Stimulated activated CD4-positive, alpha-beta T cell treated with anti-CD3 and anti-CD28 coated beads, Interleukin-2, amount 100 ng/mL, for 4 hours (primary cell): ENCODE data around the gene SLC13A5.
A peak's percentile ranks its signal among the peaks of the same experiment; 100 is the strongest.
"Not testable (repeated sequence)": the region's sequence is repeated elsewhere in the genome, so short reads cannot be mapped to it uniquely, and the experiment has no call there.

ENCODE experiments used
- DNase-seq: peaks from one replicate; pipeline ENCODE4 v3.0.0-alpha.2; 2020; ENCODE audit warnings: low read depth

SLC13A5 gene

GRCh38 chr17:6713130-6713917 lies at the start of gene SLC13A5:
TSS of gene SLC13A5 (minus strand) at chr17:6713369. CDS start at chr17:6713333, 36 bp downstream.
- DNase-seq, result no peak

GRCh38 chr17:6761779-6762178 lies 48.6 kb upstream of the SLC13A5 start:
- no peak for DNase-seq

DNA sequence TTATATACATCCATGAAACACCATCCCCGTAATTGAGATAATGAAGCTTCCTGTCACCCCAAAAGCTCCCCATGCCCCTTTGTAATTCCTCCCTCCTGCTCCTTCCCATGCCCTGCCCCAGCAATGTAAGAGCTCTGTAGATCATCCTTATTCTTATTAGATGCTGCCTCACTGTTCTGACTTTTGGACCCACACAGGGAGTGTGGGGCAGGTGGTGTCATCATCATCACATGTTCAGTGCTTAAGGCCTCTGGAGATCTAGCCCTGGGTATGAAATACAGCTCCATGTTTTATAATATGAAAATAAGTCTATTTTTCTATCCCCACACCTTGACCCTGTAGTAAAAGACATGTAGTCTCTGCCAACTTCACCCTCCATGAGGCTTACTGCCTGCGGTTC lies 44.6 kb upstream of the SLC13A5 start:
- no peak for DNase-seq

GRCh38 chr17:6756425-6757031 lies 43.4 kb upstream of the SLC13A5 start:
- DNase-seq, result no peak

- DNase-seq, result peak; percentile 65
These were observed 42.6 kb upstream of the SLC13A5 start, which contains the start of gene XAF1 for GRCh38 chr17:6755731-6756184. TSS of gene XAF1 (plus strand) at chr17:6756046. CDS start at chr17:6756079, 33 bp downstream.

- DNase-seq, result no peak
These were observed 42.1 kb upstream of the SLC13A5 start for GRCh38 chr17:6755281-6755680.

- DNase-seq, result no peak
These were observed 40.4 kb upstream of the SLC13A5 start for GRCh38 chr17:6753546-6753945.

DNA sequence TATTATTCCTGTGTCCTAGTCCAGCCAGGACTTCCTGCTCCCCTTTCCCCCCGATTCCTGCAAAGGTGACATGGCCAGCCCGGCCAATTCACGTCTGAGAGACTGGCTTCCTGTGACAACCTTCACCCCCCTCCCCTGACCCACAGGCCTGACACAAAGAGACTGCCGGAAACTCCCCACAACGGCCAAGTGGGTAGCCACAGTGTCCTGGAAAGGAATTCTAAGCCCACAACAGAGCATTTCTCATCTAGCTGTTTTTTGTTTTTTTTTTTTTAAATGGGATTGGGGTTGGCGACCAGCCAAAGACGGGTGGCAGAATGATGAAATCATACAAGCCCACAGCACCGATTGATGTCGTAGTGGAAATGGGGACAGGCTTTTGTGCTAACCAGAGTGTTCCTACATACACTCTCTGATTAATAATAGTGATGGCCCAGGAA lies 39.9 kb upstream of the SLC13A5 start:
- peak; percentile 64 for DNase-seq

GRCh38 chr17:6752068-6752909 lies 39.1 kb upstream of the SLC13A5 start:
- no peak for DNase-seq

- no peak for DNase-seq
These were observed 36.4 kb upstream of the SLC13A5 start for GRCh38 chr17:6749519-6749918.

DNA sequence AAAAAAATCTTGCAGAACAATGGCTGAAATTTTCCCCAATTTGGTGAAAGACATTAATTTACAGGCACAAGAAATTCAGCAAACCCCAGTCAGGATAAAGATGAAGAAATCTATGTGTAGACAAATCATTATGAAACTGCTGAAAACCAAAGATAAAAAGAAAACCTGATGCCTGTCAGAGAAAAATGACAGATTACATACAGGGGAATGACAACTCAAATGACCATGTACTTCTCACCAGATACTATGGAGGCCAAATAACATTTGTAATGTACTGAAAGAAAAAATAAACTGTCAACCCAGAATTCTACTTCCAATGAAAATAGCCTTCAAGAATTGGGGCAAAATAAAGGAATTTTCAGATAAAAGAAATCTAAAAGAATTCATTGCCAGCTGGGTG lies 35.4 kb upstream of the SLC13A5 start:
- no peak for DNase-seq

DNA sequence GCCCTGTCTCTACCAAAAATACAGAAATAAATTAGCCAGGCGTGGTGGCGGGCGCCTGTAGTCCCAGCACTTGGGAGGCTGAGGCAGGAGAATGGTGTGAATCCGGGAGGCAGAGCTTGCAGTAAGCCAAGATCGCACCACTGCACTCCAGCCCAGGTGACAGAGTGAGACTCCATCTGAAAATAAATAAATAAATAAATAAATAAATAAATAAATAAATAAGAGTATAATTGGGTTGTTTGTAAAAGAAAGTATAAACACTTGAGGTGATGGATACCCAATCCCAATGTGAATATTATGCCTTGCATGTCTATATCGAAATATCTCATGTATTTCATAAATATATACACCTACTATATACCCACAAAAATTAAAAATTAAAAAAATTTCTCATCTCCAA lies 33.5 kb upstream of the SLC13A5 start:
- DNase-seq, result not testable (repeated sequence)

- DNase-seq, result no peak
These were observed 16.4 kb upstream of the SLC13A5 start for GRCh38 chr17:6729531-6729930.

DNA sequence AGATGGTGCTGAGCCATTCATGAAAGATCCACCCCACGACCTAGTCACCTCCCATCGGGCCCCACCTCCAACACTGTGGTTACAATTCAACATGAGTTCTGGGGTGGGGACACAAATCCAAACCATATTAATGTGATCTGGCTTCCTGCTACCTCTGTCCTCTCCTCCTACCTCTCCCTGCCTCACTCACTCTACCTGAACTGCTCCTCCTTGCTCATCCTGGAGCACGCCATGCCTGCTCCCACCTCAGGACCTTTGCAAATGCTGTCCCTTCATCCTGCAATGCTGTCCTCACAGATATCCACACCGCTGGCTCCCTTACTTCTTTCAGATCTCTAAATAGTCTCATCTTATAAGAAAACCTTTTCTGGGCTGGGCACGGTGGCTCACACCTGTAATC lies 10.8 kb upstream of the SLC13A5 start:
- no peak for DNase-seq

DNA sequence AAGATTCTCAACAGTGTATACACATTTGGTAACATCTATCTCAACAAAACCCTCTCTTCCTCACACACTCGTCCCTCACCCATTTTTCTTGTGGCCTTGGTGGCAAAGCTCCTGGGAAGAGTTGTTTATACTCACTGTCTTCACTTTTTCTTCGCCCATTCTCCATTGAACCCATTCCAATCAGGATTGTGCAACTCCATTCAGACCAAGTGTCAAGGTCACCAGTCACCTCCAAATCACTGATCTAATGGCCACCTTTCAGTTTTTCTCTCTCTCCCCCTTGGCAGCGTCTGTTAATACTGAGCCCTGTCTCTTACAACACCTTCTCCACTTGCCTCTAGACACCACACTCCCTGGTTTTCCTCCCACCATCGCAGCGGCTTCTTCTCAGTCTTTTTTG lies 8.6 kb upstream of the SLC13A5 start:
- DNase-seq, result no peak

GRCh38 chr17:6716736-6717135 lies 3.6 kb upstream of the SLC13A5 start:
- no peak for DNase-seq

GRCh38 chr17:6714315-6714874 lies 1.2 kb upstream of the SLC13A5 start:
- no peak for DNase-seq

DNA sequence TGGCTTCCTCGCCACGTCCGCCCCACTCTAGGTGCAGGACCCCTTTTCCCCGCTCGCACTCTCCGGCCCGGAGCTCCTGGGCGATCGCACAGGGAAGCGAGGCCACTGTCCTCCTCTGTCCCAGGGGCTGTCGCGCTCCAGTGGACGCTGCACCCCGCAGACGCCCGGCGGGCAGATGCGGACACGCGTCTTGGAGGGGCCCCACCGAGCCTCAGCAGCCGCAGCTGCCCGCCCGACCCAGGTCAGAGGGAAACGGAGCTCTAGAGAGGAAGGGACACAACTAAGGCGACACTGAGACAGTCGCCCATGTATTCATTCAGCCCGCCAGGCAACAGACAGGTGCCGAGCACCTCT lies 726 bp upstream of the SLC13A5 start:
- no peak for DNase-seq

DNA sequence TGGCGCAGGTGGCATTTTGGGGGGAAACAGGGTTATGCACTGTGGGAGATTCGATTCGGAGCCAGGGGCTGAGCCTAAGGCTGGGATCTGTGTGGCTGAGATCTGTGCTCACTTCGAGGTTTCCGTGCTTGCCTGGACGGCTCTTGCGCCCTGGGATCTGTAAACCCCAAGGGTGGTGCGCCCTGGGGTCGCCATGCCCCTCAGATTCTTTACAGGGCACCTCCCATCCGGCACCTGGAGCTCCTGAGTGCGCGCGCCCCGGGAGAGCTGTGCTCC lies 377 bp downstream of the SLC13A5 start:
- no peak for DNase-seq

GRCh38 chr17:6712058-6712853 lies 913 bp downstream of the SLC13A5 start:
- DNase-seq, result no peak

- DNase-seq, result no peak
These were observed 1.5 kb downstream of the SLC13A5 start for GRCh38 chr17:6711681-6712057.
